ENCODE measurements around the gene SHOX.
"Not testable (repeated sequence)": the region's sequence is repeated elsewhere in the genome, so short reads cannot be mapped to it uniquely, and the experiment has no call there.

Gene SHOX

DNA sequence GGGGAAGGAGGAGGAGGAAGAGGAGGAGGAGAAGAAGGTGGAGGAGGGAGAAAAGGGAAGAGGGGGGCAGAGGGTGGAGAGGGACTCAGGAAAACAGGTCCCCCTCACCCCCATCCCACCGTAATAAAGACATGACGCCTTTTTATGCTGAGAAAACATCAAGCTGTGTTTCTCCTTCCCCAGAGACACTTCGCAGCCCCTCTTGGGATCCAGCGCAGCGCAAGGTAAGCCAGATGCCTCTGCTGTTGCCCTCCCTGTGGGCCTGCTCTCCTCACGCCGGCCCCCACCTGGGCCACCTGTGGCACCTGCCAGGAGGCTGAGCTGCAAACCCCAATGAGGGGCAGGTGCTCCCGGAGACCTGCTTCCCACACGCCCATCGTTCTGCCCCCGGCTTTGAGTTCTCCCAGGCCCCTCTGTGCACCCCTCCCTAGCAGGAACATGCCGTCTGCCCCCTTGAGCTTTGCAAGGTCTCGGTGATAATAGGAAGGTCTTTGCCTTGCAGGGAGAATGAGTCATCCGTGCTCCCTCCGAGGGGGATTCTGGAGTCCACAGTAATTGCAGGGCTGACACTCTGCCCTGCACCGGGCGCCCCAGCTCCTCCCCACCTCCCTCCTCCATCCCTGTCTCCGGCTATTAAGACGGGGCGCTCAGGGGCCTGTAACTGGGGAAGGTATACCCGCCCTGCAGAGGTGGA is 45.3 kb upstream of the SHOX start:
- H3K36me3 ChIP-seq (ENCODE audit: low read depth), result no peaks in the 10 kb centered on the region
- TF ChIP-seq, protein P1, sequence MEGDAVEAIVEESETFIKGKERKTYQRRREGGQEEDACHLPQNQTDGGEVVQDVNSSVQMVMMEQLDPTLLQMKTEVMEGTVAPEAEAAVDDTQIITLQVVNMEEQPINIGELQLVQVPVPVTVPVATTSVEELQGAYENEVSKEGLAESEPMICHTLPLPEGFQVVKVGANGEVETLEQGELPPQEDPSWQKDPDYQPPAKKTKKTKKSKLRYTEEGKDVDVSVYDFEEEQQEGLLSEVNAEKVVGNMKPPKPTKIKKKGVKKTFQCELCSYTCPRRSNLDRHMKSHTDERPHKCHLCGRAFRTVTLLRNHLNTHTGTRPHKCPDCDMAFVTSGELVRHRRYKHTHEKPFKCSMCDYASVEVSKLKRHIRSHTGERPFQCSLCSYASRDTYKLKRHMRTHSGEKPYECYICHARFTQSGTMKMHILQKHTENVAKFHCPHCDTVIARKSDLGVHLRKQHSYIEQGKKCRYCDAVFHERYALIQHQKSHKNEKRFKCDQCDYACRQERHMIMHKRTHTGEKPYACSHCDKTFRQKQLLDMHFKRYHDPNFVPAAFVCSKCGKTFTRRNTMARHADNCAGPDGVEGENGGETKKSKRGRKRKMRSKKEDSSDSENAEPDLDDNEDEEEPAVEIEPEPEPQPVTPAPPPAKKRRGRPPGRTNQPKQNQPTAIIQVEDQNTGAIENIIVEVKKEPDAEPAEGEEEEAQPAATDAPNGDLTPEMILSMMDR (IDR thresholded peaks at IDR 0.05; ENCODE audit: poor library complexity, severe bottlenecking), result no peak
- peaks cover 4% of the 10 kb centered on the region for H3K9me3 ChIP-seq (ENCODE audit: severe bottlenecking)
- no peak overlapping the region for H3K27ac ChIP-seq (ENCODE audit: poor library complexity, severe bottlenecking)
- DNase-seq (ENCODE audit: low spot score), result no peak
- H3K27me3 ChIP-seq (ENCODE audit: insufficient read depth, poor library complexity, severe bottlenecking), result no peaks in the 10 kb centered on the region
- H3K4me1 ChIP-seq (ENCODE audit: insufficient read depth, poor library complexity, severe bottlenecking), result no peaks in the 10 kb centered on the region
- no peak; the same call in 2 of the 3 replicates for ATAC-seq (ENCODE audit: low read depth)
- no peak overlapping the region for H3K4me3 ChIP-seq (ENCODE audit: severe bottlenecking)

DNA sequence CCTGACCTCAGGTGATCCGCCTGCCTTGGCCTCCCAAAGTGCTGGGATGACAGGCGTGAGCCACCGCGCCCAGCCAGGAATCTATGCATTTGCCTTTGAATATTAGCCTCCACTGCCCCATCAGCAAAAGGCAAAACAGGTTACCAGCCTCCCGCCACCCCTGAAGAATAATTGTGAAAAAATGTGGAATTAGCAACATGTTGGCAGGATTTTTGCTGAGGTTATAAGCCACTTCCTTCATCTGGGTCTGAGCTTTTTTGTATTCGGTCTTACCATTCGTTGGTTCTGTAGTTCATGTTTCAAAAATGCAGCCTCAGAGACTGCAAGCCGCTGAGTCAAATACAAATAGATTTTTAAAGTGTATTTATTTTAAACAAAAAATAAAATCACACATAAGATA is 44.2 kb upstream of the SHOX start:
- DNase-seq (ENCODE audit: low spot score) (no peak), ATAC-seq (ENCODE audit: low read depth) (no peak)
- H3K9me3 ChIP-seq (ENCODE audit: severe bottlenecking), result peaks cover 3% of the 10 kb centered on the region
- H3K27ac ChIP-seq (ENCODE audit: poor library complexity, severe bottlenecking), result no peak overlapping the region
- no peaks in the 10 kb centered on the region for H3K27me3 ChIP-seq (ENCODE audit: insufficient read depth, poor library complexity, severe bottlenecking)
- no peaks in the 10 kb centered on the region for H3K36me3 ChIP-seq (ENCODE audit: low read depth)
- H3K4me3 ChIP-seq (ENCODE audit: severe bottlenecking), result no peak overlapping the region
- TF ChIP-seq, protein P1 (IDR thresholded peaks at IDR 0.05; ENCODE audit: poor library complexity, severe bottlenecking), result no peak
- no peaks in the 10 kb centered on the region for H3K4me1 ChIP-seq (ENCODE audit: insufficient read depth, poor library complexity, severe bottlenecking)

DNA sequence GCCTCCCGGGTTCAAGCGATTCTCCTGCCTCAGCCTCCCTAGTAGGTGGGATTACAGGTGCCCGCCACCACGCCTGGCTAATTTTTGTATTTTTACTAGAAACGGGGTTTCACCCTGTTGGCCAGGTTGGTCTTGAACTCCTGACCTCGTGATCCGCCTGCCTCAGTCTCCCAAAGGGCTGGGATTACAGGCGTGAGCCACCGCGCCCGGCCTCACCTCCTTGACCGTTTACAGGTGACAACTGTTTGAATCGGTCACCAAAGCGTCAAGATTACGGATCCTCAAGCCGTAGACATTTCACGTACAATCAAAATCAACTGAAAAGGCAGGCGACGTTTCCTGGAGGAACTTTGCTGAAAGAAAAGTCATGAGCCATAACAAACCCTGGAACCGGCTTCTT is 41.3 kb upstream of the SHOX start:
- H3K4me3 ChIP-seq (ENCODE audit: severe bottlenecking); H3K36me3 ChIP-seq (ENCODE audit: low read depth); ATAC-seq (ENCODE audit: low read depth); H3K4me1 ChIP-seq (ENCODE audit: insufficient read depth, poor library complexity, severe bottlenecking); H3K27ac ChIP-seq (ENCODE audit: poor library complexity, severe bottlenecking); H3K9me3 ChIP-seq (ENCODE audit: severe bottlenecking); DNase-seq (ENCODE audit: low spot score); H3K27me3 ChIP-seq (ENCODE audit: insufficient read depth, poor library complexity, severe bottlenecking): not testable (repeated sequence)

DNA sequence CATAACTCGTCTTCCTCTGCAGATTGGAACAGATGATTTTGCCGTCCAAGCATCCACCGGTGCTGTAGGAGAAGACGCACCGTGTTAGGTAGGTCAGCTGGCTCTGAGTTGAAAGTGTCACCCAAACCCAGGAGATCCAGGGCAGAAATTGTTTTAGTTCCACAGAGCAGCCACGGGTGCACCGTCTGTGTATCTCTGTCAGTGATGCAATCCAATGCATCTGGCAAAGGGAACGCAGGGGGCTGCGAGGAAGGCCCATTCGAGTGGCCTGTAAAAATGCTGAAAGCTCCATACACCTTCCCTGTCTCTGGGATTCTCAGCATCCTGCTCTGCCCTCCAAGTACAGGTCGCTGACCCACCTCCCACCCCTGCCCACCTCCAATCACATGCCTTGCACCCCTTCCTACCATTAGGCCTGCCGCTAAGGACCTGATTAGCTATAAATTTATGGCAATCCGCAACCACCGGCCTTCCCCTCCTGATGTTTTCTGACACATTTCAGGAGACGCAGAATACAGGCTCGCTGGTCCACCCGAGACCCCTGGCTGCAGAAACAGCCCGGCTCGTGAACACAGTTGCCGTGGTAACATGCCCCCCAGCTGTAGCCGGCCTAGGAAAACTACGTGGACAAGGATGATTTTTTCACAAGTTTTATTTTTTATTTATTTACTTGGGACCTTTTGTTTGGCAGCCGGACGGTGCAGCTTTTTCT is 39.7 kb upstream of the SHOX start:
- DNase-seq (ENCODE audit: low spot score), result no peak
- H3K4me1 ChIP-seq (ENCODE audit: insufficient read depth, poor library complexity, severe bottlenecking), result no peaks in the 10 kb centered on the region
- no peak for ATAC-seq (ENCODE audit: low read depth)
- no peak overlapping the region for H3K4me3 ChIP-seq (ENCODE audit: severe bottlenecking)
- H3K27me3 ChIP-seq (ENCODE audit: insufficient read depth, poor library complexity, severe bottlenecking), result no peaks in the 10 kb centered on the region
- TF ChIP-seq, protein P1 (IDR thresholded peaks at IDR 0.05; ENCODE audit: poor library complexity, severe bottlenecking), result no peak
- H3K9me3 ChIP-seq (ENCODE audit: severe bottlenecking), result peaks cover 6% of the 10 kb centered on the region
- no peak overlapping the region for H3K27ac ChIP-seq (ENCODE audit: poor library complexity, severe bottlenecking)
- no peaks in the 10 kb centered on the region for H3K36me3 ChIP-seq (ENCODE audit: low read depth)

DNA sequence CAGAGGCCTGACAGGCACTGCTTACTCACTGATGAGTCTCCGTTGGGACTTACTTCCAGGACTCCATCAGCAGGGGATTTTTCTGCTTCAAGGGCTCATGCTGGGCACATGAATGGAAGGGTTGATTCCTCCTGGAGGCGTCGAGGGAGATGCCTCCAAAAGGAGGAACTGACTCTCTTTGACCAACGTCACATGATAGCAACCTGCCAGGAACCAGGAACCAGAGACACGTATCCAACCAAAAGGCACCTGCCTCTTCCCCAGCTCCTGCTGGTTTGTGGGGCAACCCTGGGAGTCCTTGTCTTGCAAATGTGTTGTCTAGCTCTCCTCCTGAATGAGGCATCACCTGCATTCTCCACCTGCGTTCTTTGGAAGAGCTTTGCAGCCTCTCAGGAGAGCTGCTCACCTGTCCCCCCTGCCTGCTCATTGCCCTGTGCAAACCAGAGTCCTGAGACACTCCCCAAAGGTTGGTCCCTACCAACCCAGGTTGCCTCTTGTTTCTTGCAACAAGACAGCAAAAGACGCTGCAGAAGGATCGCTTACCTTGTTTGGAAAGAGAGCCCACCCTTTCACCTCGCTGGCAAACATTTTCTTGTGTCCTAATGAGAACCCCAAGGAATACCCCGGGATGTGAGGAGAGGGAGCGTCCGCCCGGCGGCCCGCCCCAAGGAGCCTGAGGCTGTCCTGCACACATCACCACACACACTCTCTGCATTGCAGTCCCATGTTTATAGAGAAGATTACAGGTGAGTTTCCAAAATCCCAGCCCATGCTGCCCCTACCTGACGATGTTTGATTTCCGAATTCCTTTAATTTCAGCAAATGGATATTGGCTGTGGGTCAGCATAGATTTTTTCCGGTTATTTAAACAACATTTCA is 30.5 kb upstream of the SHOX start:
- no peak for ATAC-seq (ENCODE audit: low read depth)

DNA sequence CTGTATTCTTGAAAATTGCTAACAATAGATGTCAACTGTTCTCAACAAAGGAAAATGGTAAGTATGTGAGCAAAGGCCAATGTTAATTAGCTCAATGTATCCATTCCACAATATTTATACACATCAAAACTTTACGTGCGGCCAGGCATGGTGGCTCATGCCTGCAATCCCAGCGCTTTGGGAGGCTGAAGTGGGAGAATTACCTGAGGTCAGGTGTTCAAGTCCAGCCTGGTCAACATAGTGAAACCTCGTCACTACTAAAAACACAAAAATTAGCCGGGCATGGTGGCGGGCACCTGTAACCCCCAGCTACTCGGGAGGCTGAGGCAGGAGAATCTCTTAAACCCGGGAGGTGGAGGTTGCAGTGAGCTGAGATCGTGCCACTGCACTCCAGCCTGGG is 27.6 kb upstream of the SHOX start:
- not testable (repeated sequence) for H3K4me3 ChIP-seq (ENCODE audit: severe bottlenecking); H3K27me3 ChIP-seq (ENCODE audit: insufficient read depth, poor library complexity, severe bottlenecking); H3K9me3 ChIP-seq (ENCODE audit: severe bottlenecking); H3K36me3 ChIP-seq (ENCODE audit: low read depth); H3K27ac ChIP-seq (ENCODE audit: poor library complexity, severe bottlenecking); H3K4me1 ChIP-seq (ENCODE audit: insufficient read depth, poor library complexity, severe bottlenecking); DNase-seq (ENCODE audit: low spot score); ATAC-seq (ENCODE audit: low read depth)

More for the DNA sequence above, 30.5 kb upstream of the SHOX start:
- no peaks in the 10 kb centered on the region for H3K4me1 ChIP-seq (ENCODE audit: insufficient read depth, poor library complexity, severe bottlenecking)
- H3K9me3 ChIP-seq (ENCODE audit: severe bottlenecking), result peaks cover 18% of the 10 kb centered on the region
- no peaks in the 10 kb centered on the region for H3K27me3 ChIP-seq (ENCODE audit: insufficient read depth, poor library complexity, severe bottlenecking)
- TF ChIP-seq, protein P1 (IDR thresholded peaks at IDR 0.05; ENCODE audit: poor library complexity, severe bottlenecking), result no peak
- DNase-seq (ENCODE audit: low spot score), result no peak
- H3K27ac ChIP-seq (ENCODE audit: poor library complexity, severe bottlenecking), result no peak overlapping the region
- no peak overlapping the region for H3K4me3 ChIP-seq (ENCODE audit: severe bottlenecking)
- no peaks in the 10 kb centered on the region for H3K36me3 ChIP-seq (ENCODE audit: low read depth)

DNA sequence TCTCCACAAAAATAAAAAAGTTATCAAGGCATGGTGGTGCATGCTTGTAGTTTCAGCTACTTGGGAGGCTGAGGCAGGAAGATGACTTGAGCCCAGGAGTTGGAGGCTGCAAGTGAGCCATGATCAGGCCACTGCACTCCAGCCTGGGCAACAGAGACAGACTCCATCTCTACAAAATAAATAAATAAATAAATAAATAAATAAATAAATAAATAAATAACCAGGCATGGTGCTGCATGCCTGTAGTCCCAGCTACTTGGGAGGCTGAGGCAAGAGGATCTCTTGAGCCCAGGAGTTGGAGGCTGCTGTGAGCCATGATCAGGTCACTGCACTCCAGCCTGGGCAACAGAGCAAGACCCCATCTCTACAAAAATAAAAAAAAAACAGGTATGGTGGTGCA is 26.0 kb upstream of the SHOX start:
- H3K36me3 ChIP-seq (ENCODE audit: low read depth); H3K4me3 ChIP-seq (ENCODE audit: severe bottlenecking); H3K27ac ChIP-seq (ENCODE audit: poor library complexity, severe bottlenecking); H3K4me1 ChIP-seq (ENCODE audit: insufficient read depth, poor library complexity, severe bottlenecking); H3K9me3 ChIP-seq (ENCODE audit: severe bottlenecking); H3K27me3 ChIP-seq (ENCODE audit: insufficient read depth, poor library complexity, severe bottlenecking); ATAC-seq (ENCODE audit: low read depth); DNase-seq (ENCODE audit: low spot score): not testable (repeated sequence)

Measured in RWPE2 (cell line).